ENCODE data around the gene FTO.
"Not testable (repeated sequence)": the region's sequence is repeated elsewhere in the genome, so short reads cannot be mapped to it uniquely, and the experiment has no call there.

The FTO gene

DNA sequence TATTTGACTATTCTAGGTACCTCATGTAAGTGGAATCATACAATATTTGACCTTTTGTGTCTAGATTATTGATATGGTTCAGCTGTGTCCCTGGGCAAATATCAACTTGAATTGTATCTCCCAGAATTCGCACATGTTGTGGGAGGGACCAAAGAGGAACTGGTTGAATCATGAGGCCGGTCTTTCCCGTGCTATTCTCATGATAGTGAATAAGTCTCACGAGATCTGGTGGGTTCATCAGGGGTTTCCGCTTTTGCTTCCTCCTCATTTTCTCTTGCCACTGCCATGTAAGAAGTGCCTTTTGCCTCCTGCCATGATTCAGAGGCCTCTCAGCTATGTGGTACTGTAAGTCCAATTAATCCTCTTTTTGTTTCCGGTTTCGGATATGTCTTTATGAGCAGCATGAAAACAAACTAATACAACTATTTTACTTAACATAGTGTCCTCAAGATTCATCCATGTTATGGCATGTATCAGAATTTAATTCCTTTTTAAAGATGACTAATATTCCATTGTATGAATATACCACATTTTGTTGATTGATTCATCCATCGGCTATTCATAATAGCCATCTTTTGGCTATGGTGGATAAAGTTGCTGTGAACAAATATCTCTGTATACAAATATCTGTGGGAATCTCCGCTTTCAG is 129.1 kb downstream of the FTO start:
- no peak for DNase-seq

DNA sequence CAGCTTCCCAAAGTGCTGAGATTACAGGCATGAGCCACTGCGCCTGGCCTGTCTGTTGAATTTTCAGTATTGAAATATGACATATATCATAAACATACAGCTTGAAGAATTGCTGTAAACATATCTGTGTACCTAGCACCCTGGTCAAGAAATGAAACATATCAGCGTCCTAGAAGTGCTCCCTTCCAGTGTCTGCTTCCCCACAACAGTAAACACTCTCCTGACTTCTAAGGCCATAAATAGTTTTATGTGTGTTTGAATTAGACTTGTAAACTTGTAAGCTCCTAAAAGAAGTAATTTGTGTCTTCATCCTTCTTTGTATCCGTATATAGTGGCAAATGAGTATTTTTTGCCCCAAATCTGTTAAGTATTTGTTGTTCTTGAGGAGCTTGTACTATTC is 132.2 kb downstream of the FTO start:
- DNase-seq: no peak

DNA sequence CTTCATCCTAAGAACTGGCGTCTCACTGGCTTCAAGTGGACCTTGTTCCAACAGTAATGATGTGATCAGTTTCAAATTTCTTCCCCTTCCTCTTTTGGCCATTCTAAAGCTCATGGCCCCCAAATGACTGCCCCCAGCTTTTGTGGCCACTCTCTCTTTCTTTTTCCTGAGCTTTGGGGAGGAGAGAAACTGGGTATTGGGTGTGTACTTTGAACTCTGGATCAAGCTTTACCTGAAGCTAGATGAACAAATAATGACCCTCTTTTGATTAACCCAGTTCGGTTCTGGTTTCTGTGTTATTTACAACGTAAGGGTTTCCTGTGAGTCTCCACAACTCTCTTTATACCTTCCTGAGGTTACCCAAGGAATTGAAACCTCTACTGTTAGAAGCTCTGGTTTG is 132.7 kb downstream of the FTO start:
- DNase-seq: no peak

DNA sequence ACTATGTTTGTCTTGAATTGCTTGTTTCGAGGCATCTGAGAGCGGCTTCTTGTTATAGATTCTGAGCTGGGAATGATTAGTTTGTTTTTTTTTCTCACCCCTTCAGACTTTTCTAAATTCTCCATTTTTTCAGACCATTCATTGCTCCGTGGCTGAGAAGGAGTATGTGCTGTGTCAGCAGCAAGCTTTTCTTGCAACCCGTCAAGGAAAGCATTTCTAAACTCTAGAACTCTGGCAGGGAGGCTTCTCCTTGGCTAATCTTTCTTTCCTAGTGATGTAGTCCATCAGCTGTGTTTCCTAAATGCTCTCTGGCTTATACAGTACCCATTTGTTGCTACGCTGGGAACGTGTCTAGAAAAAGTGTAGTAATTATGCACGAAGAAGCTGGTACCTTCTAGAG is 133.5 kb downstream of the FTO start:
- no peak for DNase-seq

DNA sequence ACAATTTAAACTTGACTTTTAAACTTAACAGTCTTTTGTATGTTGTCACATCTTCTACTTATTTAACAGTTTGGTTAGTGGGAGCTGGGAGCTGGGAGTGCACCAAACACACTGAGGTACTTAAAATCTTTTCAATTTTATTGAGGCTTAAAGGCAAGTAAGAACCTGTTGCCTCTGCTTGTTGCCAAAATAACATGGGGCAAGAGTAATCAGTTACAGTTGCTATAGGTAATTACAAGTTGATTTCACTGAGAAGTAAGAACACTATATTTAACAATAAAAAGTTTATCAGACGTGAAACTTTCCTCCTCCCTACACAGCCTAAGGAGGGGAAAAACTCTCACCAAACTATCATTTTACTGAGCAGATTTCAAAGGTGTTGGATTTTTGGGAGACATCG is 135.2 kb downstream of the FTO start:
- no peak for DNase-seq

DNA sequence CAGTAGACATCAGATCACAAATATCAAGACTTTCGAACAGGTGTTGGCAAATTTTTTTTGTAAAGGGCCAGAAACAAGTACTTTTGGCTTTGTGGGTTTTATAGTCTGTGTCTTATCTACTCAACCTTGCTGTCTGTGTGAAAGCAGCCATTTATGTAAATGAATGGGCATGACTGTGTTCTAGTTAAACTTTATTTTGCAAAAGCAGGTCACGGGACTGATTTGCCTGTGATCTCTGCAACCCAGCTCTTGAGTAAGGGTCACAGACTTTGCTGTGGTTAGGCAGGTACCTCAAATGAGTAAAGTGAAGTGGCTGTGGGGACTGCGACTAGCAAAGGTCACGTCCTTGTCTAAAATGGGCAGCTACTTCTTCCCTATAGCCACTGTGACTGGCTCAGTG is 136.5 kb downstream of the FTO start:
- DNase-seq: no peak

DNA sequence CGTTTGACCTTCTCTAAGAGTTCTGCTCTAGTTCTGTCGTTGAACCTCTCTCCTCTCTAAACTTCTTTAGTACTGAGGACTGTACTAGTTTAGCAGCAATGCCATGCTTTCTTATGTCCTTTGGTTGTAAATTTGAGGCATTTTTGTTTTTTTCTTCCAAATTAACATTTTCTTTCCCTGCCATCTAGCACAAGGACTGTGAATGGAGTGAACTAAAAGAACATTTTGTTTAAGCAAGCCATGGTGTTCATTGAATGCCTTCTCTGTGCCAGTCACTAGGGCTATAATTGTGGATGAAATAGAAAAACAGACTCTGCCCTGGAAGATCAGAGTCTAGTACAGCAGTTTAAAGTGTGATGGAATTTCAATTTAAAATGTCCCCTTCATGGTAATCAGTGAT is 137.9 kb downstream of the FTO start:
- peak; percentile 72 for DNase-seq

DNA sequence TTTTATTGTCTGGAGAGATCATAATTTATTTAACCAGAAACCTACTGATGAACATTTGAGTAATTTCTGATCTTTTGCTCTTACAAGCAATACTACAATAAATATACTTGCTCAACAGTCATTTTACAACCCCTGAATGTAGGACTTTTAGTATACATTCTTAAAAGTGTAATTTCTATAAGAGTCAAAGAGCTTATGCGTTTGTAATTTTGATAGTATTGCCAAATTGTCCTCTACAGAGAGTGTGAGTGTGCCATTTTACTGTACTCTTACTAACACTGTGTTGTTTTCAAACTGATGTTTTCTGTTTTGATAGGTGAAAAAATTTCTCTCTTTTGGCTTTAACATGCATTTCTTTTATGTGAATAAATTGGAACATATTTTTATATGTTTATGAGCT is 139.1 kb downstream of the FTO start:
- no peak for DNase-seq

DNA sequence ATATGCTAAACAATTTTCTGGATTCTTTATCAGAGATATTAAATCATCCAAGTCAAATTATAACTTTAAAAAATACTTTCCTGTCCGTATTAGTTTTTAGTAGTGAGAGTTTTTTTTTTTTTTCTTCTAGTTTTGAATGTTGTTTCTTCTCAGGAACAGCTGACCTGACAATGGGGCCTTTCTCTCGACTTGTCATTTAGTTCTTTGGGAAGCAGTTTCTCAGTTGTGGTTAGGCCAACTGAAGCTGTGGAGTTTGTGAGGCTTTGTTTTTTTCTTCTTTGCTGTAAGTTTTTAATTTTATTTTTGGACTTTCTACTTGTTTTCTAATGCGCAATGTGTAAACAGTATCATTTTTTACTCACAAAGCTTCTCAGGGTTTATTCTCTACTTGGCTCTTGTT is 140.8 kb downstream of the FTO start:
- DNase-seq: peak; percentile 70

DNA sequence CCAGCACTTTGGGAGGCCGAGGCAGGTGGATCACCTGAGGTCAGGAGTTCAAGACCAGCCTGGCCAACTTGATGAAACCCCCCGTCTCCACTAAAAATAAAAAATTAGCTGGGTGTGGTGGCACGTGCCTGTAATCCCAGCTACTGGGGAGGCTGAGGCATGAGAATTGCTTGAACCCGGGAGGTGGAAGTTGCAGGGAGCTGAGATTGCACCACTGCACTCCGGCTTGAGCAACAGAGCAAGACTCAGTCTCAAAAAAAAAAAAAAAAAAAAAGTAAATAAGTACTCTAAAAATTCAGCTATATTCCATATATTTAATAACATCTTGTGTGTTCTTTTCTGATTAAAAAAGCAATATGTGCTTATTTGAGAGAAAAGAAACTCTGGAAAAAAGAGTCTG is 142.6 kb downstream of the FTO start:
- DNase-seq: not testable (repeated sequence)

DNA sequence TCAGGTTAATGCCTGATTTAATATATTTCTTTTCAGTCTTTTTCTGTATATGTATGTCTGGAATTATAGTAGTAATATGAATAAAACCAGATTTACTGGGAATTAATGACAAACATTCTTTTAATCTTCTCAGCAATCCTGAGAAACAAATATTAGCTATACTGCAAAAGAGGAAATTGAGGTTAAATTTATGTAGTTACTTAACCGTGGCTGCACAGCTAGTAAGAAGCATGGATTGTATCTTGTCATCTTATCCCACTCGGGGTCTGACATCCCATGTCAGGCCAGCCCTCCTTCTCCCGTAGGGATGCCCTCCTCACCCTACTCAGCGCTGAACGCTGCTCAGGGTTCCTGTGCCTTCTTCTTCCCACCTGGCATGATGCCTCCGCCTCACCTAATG is 143.0 kb downstream of the FTO start:
- no peak for DNase-seq

DNA sequence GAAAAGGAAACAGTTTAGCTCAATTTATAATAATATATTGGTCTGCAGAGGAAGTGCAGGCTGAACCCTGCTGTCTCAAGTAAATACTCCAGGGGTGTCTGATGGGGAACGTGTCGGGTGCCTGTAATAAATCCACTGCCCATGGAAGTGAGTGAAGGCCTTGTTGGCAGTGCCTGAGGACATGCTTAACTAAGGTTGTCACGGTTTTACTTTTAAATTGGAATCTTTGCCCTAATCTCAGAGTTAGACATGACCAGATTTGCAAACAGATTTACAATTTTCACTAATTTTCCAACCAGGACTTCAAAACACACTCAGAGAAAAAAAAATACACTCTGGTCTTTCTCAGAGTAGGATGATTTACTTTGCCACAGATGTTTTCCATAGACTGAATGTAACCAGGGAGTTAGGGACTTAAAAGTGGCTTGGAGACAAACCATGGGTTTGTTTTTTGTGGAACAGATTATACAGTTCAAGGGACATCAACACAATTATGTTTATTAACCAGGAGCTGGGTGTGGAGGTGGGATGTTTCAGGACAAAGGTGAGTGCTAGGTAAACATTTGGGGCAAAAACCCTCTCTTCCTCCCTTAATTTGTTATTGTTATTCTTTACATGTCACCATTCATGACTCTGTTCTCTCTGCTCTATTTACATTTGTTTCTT is 144.5 kb downstream of the FTO start:
- DNase-seq: no peak

DNA sequence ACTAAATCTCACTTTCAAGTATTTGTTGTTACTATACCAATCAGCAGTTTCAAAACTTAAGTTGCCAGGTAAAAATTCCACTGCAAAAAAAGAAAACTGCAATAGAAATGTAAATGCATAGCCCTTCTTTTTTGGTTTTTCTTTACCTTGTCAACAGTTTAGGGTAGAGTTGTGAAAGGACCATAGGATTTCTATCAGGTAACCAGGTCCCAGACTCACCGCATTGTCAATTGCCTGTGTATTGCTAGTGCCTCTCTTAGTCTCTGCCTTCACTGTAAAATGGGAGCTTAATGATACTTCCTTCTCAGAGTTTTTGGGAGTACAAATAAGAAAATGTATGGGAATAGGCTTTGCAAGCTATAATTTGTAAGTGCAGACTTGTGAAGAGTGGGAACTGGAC is 145.0 kb downstream of the FTO start:
- no peak for DNase-seq

DNA sequence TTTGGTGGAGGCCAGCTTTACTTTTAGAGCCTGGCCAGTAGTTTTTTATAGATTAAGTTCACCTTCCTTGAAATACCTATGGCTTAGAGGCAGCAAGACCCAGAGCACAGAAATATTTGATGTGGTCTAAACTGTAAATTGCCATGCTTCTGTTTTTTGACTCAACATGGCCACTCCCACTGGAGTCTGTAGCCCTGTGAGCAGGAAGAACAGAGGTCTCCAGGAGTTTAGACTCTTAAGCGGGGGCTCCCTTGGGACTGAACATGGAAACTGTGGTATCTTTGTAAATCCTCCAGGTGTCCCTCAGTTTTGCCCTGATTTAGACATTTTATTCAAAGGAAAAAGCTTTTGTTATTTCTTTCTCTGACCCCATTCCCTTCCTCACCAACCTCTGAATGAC is 145.6 kb downstream of the FTO start:
- DNase-seq: no peak

DNA sequence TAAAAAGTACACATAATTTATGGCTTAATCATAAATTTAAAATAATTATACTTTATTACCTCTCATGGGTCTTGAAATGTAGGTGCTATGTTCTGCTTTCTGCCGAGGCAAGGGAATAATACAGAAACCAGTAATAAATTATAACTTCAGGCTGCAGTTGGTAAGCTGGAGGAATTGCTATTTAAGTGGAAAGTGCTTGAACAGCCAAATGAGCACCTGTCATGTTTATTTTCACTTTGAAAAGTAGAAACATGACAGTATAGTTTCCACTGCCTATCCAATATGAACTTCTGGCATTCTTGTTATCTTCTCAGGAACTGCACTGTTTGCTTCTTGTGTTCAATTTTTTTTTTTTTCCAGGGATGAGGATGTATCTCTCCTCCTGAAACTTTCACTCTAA is 146.0 kb downstream of the FTO start:
- no peak for DNase-seq

DNA sequence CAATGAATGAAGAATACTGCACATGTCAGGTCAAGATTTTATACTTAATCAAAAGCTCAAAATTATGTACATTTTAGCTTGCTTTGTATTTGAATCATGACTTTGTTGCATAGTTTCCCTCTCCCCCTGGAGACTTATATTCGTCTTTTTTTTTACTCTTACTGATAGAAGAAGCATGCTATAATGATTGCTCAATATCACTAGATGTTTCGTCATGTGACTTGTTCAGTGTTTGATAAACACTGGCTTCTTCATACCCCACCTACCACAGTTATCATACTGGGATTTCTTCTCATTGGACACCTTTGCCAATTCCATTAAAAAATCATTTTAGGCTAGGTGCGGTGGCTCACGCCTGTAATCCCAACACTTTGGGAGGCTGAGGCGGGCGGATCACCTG is 148.7 kb downstream of the FTO start:
- DNase-seq: no peak

DNA sequence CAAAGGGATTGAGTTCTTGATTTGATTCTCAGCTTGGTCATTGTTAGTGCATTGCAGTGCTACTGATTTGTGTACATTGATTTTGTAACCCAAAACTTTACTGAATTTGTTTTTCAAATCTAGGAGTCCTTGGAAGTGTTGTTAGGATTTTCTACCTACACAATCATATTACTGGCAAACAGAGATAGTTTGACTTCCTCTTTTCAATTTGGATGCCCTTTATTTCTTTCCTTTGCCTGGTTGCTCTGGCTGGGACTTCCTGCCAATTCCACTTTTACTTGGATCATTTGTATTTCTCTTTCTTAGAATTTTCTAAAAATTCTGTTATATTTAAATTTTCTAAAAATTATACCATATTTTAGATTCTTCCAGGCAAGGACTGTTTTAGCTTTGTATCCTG is 151.1 kb downstream of the FTO start:
- no peak for DNase-seq

DNA sequence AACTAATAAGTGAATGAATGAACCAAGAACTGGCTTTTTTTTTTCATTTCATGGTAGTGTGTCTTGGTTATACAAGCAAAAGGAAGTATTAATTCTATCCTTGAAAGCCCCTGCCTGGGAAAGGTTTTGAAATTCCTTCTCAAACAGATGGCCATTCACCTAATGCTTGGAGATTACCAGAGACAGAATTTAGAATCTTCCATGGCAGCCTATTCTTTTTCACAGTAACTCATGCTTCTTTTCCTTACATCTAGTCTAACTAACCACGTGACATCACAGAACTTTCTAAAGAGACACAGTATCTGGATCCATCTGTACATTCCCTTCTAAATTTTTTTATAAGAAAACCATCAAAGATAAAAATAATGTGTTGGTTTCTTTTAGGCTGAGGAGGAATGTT is 151.6 kb downstream of the FTO start:
- DNase-seq: no peak

DNA sequence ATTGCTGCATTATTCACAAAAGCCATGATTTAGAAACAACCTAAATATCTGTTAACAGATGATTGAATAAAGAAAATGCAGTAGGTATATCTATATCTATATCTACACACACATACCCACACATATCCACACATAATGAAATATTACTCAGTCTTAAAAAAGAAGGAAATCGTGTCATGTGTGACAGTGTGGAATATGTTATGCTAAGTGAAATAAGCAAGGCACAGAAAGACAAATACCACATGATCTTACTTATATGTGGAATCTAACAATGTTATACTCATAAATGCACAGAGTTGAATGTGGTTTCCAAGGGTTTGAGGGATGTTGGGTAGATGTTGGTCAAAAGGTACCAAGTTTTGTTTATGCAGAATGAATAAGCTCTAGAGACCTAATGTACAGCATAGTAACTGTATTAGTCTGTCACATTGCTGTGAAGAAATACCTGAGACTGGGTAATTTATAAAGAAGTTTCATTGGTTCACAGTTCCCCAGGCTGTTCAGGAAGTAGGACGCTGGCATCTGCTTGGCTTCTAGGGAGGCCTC is 156.1 kb downstream of the FTO start:
- no peak for DNase-seq

DNA sequence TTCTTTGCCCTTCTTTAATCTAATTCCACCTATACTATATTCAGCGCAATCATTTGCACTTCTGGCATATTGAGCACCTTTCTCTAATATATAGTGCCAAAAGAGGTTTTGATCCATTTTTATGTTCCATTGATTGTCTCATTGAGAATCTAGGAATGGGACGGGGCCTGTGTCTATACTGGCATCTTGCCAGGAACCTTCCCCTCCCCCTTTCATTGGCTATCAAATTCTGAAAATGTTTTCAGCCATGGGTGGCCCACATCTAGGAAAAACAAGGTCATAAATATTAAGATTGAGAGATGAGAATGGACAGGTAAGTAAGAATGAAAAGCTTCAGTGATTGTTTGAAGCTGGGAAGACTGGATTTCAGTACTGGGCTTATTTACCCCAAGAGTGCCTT is 159.9 kb downstream of the FTO start:
- DNase-seq: no peak

DNA sequence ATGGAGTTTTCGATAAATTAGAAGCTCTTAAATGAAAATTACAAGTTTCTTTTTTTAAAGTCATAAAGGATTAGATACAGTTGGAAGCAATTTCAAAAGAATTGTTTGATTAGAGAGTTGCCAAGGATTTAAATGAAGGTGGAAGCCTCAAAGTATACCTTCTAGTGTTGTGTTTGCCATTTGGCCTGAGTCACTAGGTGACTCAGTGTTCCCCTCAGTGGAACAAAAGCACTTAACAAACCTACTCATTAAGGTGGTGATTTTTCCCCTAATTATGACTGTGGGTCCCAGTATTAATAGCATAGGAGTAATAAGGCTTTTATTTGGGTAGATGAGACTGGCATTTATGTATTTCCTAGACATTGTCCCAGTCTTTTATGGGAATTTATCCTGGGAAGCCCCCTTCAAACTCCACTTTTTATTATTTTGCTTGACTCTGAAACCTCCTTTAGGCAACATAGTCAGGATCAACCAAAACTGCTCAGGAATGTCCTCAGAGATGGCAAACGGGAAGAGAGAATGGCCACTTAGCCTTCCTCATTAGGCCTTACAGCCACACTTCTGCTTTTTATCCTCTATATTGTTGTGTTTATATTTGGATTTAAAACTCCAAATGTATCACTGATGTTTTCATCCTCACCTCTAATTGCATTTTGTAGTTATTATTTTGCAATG is 161.0 kb downstream of the FTO start:
- peak; percentile 48 for DNase-seq

DNA sequence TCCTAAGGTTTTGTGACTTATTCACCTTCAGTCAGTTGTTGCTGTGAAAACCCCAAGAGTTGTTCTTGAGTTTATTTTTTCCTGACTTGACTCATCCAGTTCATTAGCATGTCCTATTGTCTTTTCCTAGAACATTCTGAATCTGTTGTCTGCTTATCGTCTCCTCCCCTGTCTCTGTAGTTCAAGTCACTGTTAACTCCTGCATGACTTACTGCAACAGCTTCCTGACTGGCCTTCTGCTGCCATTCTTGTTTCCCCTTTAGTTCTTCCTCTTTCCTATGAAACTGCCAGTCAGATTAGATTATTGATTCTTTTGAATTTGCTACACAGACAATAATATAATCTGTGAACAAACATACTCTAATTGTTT is 161.5 kb downstream of the FTO start:
- peak; percentile 48 for DNase-seq

DNA sequence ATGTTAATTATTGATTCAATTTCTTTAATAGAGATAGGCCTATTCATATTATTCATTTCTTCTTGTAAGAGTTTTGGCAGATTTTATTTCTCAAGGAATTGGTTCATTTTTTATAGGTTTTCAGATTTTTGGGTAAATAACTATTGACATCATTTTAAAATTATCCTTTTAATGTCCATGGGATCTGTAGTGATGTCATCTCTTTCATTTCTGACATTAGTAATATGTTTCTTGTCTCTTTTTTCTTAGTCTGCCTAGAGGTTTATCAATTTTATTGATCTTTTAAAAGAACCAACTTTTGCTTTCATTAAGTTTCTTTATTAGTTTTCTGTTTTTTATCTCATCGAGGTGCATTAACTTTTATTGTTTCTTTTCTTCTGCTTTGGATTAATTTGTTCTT is 162.6 kb downstream of the FTO start:
- no peak for DNase-seq

DNA sequence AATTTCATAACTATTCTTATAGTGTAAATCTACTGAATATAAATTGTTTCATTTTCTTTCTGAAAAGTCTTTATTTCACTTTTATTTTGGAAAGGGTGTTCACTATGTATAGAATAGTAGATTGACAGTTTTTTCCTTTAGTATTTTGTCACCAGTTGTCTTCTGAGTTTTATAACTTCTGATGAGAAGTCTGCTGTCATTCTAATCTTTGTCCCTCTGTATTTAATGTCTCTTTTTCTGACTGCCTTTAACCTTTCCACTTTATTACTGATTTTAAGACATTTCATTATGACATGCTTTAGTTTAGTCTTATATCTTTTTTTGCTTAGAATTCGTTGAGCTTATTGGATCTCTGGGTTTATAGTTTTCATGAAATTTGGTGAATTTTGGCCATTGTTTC is 166.9 kb downstream of the FTO start:
- DNase-seq: no peak
